ENCODE data around the gene FRAS1.
"Not testable (repeated sequence)": the region's sequence is repeated elsewhere in the genome, so short reads cannot be mapped to it uniquely, and the experiment has no call there.

The FRAS1 gene, protein sequence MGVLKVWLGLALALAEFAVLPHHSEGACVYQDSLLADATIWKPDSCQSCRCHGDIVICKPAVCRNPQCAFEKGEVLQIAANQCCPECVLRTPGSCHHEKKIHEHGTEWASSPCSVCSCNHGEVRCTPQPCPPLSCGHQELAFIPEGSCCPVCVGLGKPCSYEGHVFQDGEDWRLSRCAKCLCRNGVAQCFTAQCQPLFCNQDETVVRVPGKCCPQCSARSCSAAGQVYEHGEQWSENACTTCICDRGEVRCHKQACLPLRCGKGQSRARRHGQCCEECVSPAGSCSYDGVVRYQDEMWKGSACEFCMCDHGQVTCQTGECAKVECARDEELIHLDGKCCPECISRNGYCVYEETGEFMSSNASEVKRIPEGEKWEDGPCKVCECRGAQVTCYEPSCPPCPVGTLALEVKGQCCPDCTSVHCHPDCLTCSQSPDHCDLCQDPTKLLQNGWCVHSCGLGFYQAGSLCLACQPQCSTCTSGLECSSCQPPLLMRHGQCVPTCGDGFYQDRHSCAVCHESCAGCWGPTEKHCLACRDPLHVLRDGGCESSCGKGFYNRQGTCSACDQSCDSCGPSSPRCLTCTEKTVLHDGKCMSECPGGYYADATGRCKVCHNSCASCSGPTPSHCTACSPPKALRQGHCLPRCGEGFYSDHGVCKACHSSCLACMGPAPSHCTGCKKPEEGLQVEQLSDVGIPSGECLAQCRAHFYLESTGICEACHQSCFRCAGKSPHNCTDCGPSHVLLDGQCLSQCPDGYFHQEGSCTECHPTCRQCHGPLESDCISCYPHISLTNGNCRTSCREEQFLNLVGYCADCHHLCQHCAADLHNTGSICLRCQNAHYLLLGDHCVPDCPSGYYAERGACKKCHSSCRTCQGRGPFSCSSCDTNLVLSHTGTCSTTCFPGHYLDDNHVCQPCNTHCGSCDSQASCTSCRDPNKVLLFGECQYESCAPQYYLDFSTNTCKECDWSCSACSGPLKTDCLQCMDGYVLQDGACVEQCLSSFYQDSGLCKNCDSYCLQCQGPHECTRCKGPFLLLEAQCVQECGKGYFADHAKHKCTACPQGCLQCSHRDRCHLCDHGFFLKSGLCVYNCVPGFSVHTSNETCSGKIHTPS (N-terminal part only)

DNA sequence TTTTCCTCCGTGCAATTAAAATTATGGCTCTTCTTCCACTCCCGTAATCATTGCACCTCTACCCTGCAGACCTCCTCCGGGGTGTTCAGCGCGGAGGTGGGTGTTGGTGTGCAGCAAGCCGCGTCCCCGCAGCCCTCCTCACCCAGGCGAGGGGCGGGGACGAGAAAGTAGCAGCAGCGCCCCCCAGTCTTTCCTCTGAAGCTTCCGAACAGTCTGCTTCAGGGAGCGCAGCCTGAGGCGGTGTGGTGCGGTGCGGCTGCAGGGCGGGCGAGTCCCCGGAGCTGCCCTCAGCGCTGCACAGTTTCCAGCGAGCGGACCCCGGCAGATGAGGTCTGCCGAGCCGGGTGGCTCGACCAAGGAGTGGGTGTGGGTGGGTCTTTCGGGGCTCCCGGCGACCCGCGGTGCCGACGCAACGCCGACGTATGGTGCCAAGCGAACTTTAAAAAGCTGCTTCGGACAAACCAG lies at the start of gene FRAS1:
Gene FRAS1 (plus strand): TSS at position 189 of the 465 bp plus-strand sequence. CDS start 687 bp downstream, outside the sequence.
- no peak for DNase-seq (ENCODE audit: low read depth)

DNA sequence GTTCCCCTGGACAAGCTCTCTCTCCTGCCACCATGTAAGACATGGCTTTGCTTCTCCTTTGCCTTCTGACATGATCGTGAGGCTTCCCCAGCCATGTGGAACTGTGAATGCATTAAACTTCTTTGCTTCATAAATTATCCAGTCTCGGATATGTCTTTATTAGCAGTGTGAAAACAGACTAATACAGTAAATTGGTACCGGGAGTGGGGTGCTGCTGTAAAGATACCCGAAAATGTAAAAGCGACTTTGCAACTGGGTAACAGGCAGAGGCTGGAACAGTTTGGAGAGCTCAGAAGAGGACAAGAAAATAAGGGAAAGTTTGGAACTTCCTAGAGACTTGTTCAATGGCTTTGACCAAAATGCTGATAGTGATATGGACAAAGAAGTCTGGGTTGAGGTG lies 46.1 kb upstream of the FRAS1 start:
- DNase-seq (ENCODE audit: low read depth): not testable (repeated sequence)

DNA sequence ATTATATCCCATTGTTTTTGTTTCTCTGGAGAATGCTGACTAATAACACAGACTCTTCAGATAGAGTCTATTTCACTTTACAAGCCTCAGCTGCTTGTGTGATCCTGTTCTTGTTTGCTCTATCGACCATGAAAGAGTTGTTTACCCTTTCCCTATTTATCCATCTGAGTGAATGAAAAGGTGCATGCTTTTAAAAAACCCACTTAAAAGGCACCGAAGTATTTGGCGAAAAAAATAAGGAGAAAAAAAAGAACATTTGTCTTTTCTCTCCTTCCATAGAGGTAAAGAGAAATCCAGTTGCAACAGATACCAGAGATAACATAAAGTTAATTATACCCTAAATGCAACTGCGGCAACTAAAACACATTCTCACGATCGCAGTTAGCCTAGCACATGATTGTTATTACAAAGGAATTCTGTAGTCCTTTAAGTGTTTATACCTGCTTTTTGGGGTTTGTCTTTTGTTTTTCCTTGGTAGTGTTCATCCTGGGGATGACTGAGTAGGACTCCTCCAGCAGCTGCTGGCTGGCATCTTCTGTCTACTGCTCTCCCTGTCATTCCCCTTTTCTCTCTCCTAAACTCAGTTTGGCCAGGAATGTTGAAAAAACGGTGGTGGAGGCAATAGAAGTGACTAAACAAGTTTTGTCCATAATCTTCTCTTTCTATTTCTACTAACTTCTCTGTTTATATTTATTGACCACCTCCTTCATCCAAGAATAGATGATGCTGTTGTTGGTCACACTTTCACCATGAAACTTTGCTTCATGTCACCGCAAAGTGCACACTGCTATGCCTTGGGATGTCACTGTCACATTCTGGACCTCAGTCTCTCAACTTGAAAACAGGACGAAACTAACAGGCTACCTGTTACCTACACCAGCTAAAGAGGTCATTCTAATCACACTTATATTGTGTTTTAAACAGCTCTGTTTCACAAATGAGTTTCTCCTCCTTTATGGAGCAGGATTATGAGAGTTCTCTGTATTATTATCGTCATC lies 41.9 kb upstream of the FRAS1 start:
- no peak for DNase-seq (ENCODE audit: low read depth)

DNA sequence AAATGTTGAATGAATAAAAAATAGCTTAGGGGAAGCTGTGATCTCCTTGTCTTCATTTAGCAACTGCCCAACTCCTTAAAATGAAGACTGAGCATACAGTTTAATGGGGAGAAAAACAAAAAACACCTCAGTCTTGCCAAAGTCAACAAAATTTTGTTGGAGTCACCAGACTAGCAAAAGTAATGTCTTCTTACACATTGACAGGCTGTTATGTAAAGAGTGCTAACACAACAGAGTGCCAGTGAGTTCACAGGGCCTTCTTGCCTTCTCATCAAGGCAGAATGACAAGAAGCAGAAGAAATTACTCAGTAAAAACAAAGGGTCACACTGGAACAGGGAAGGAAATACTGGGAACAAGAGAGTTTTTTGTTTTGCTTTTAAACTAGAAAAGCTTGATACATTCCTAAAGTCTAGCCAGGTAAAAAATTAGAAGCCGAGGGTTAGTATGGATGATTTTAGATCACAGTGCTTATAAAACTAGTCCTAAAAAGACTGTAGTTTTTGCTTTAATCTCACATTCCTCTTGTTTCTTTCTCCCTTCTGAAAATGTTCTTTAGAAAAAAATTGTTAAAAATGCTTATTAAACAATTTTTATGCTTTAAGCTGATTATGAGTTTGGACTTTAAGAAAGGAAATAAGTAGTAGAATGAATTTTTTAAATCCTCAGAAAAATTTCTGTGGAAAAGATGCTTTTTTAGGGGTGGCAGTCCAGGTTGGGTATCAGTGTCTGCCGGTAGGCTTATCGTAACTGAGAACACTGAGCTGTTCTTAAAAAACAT lies 38.7 kb upstream of the FRAS1 start:
- no peak for DNase-seq (ENCODE audit: low read depth)

DNA sequence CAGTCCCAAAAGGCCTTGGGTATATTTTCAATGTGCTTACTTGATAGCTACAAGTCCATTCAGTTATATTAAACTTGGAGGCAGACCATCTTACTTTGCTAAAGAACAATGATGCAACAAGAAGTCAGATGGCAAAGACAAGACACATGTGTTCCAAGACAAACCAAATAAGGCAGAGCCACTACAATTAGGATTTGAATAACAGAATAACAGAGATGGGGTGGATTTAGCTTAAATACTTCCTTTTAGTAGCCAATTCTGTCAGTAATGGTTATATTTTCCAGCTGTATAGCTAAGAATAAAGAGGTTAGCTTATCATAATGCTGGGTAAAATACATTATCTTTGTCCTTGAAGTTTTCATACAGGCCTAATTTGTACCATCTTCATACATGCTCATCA lies 37.7 kb upstream of the FRAS1 start:
- no peak for DNase-seq (ENCODE audit: low read depth)

DNA sequence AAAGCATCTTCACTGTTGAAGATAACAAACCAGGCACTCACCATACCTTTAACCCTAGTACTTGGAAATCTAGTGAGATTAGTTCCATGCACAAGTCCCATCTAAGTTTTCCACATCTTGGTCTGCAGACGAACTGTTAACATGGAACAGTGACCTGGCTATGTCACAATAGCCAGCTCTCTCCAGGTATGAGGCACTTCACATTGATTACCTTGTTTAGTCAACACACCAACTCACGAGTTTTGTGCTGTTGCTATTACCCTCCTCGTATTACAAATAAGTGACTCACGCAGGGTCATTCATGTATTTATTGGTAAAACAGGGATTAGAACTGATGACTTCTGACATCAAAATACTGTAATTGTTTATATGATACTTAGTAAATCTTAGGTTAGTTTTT lies 36.4 kb upstream of the FRAS1 start:
- DNase-seq (ENCODE audit: low read depth): no peak

DNA sequence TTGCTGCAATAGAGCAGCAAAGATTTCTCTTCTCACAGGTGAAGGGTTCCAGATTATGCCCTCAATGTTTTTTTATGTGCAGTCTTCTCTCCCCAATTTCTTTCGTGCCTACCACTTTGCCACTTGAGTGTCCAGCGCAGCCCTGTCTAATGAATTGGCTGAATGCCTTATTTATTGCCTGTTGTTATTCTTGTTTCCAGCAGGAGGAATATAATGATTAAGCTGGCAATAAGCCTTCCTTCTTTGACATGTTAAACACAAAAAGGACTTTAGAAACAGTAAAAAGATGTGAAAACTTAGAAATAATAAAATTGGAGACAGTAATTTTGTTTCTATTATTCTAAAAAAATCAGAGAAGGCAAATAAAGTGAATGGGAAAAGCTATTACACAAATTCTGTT lies 34.6 kb upstream of the FRAS1 start:
- DNase-seq (ENCODE audit: low read depth): no peak

DNA sequence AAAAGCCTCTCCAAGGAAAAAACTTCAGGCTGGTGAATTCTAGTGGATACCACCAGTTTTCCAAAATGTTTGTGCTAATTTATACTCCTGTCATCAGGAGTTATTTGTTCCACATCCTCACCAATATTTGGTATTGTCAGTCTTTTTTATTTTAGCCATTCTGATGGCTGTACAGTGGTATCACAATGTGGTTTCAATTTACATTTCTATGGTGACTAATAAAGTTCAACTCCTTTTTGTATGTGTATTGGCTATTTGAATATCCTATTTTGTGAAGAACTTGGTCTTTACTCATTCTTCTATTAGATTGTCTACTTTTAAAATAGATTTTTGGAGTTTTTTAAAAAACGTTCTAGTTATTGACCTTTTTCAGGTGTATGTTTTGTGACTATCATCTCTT lies 33.0 kb upstream of the FRAS1 start:
- DNase-seq (ENCODE audit: low read depth): no peak

DNA sequence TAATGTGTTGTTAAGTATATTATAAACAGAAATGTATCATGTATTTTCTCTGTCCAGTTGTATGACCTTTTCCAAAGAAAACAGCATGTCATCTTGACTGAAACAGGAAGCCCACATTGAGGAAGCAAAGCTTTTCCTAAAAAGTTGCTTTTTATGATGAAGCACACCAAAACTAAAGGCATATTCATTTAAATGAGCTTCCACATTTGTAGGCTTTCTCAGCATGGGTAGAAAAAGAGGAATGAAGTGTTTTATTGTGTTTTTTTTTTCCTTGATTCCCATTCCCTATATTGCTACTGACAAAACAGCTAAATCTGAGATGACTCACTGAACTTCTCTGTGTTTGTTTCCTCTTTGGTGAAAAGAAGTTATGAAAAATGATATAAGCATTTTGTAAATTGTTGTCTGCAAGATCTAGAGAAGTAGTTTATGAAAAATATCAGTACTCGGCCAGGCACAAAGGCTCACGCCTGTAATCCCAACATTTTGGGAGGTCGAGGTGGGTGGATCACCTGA lies 32.5 kb upstream of the FRAS1 start:
- no peak for DNase-seq (ENCODE audit: low read depth)

DNA sequence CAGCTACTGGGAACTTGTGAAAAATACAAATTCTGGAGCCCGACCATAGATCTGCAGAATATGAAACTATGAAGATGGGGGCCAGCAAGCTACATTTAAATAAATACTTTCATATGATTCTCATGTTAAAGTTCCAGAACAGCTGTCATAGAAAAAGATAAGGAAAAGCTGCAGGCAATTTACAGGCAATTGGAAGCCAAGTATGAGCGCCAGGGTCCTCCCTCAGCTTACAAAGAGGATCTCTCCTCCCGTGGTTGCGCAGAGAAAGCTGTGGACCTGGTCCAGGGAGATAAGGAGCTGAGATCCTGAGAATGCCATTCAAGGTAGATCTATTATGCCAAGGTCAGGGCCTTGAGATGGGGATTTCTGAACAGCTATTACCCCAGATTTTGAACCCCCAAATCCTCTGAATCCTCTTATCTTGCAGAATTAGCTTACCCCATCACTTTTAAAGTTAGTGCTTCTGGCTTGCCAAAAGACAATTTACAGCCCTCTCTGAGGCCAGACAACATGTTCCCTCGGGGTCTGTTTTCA lies 25.6 kb upstream of the FRAS1 start:
- DNase-seq (ENCODE audit: low read depth): no peak

DNA sequence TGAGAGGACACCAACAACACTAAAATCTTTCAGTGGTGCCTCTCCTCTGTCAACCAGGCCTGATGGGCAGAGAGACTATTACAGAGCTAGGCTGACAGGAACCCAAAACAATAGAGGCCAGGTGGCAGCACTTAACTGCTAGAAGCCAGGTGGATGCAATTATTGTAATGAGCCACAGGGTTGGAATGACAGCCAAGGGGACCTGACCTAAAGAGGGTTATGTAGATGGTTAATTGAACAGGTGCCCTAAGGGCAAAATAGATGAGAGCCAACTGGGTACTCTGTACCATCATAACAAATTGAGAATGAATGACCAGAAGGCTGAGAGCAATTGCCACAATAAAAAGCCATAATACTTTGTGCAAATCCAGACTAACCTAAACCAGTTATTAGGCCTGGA lies 24.7 kb upstream of the FRAS1 start:
- no peak for DNase-seq (ENCODE audit: low read depth)

DNA sequence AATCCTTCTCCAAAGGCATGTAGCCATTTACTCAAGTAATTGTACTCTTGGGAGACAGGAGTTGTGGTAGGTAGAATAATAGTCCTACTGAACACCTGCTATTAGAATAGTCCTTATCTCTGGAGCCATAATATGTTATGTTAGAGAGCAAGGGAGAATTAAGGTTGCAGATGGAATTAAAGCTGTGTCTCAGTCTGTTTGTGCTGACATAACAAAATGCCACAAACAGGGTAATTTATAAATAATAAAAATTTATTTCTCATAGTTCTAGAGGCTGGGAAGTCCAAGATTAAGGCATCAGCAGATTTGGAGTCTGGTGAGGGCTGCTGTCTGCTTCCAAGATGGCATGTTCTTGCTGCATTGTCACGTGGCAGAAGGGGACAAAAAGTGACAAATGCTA lies 24.2 kb upstream of the FRAS1 start:
- DNase-seq (ENCODE audit: low read depth): no peak

DNA sequence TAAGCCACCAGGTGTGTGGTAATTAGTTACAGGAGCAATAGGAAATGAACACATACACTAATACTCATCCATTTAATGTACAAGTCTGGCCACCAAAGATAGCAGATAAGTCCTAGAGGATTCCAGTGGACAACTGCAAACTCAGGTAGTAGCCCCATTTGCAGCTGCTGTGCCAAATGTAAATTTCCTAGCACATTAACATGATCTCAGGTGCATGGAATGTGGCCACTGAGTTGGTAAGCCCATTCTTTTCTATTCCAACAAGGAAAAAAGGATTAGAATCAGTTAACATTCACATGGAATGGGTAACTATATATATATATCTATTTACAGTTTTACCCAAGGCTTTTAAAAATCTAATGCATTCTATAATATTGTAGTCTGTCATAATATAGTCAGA lies 23.3 kb upstream of the FRAS1 start:
- DNase-seq (ENCODE audit: low read depth): no peak

DNA sequence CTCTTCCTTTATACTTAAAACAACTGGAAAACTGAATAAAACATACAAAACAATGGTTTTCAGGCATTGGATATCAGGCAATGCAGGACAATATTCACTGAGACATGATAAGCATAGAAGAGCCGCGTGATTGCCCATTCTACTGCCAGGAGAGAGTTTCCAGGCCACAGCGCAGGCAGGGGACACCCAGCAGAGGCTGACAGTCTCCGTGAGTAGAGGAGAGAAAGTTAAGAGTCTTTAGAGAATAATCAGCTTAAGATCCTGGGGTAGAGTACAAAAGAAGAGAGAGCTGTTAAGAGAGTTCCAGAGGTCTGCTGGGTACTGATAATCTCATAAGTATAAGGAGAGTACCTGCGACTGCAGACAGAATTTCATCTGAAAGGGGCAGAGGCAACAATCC lies 18.4 kb upstream of the FRAS1 start:
- no peak for DNase-seq (ENCODE audit: low read depth)

DNA sequence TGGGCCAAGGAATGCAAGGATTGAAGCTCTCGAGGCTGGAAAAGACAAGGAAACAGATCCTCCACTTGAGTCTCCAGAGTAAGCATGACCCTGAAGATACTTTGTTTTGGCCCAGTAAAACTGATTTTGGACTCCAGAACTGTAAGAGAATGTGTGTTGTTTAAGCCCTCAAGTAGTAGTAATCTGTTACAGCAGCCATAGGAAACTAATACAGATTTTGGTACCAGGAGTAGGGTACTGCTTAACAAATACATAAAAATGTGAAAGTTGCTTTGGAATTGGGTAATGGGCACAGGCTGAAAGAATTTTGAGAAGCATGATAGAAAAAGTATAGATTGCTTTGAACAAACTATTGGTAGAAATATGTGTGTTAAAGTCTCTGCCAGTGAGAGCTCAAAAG lies 17.4 kb upstream of the FRAS1 start:
- DNase-seq (ENCODE audit: low read depth): no peak

DNA sequence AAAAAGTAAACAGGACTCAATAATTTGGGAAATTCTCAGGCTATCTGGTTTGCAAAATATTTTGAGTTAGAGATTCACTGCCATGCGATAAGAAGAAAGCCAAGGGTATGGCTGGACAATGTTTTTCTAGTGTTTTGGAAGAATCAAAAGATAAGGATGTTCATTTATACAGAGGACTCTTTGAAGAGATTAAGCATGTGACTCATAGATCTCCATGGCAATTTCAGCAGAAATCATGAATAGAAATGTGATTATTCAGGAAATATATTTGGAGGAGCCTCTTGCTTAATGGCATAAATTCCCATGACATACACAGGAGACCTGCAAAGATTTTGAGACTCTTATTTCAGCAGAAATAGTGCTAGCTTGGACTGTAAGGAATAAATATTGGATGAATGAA lies 16.7 kb upstream of the FRAS1 start:
- no peak for DNase-seq (ENCODE audit: low read depth)

DNA sequence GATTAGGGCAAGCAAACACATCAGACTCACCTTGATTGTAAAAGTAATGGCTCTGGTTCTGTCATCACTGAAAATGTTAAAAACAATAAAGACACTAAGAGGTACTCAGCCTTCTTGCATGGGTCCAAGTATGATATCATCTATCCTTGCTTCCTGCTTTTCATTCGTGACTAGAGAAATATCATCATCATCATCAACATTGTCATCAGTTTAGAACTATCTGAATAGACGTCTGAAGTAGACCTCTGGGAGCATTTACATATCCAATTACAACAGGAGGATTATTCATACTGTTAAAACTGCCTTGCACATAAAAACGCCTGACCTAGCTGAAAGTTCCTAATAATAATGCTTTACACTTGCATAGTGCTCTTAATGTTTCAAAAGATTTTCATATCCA lies 9.8 kb upstream of the FRAS1 start:
- DNase-seq (ENCODE audit: low read depth): no peak

DNA sequence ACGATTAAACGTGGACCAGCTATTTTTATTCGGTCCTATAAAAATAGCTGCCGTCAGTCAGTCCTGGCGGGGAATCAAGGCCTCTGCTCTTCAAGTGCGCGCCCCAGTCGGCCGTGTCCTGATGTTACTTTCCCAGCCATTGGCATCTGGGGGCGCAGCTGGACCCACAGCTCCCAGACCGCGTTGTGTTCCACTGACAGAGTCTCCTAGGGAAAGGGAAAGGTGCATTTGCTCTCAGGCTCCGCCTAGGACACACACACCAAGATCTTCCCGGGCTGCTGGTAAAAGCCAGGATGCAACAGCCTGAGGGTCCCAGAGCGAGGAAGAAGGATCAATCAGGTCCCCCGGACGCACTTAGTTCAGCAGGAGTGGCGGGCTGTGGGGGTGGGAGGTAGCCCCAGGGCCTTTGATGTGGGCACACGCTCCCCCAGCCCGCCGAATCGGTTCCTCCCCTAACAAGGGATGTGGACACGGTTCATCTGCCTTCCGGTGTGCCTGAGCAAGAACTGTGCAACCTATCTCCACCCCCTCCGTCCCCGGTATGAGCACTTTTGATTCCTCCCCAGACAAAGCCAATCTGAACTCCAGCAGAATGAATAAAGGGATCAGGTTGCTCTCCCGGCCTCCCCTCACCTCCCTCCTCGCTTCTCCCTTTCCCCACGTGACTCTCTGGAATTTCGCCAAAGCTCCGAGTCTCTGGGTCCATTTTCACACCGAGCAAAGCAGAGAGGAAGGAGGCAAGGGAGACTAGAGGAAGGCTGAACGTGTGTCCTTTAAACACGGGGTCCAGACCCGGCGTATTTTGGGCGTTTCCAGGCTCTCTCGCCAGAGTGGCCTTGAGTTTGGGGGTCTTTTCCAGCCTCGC lies 626 bp upstream of the FRAS1 start:
- DNase-seq (ENCODE audit: low read depth): peak; percentile 64
